ENCODE data around the gene RGL4.
A peak's percentile ranks its signal among the peaks of the same experiment; 100 is the strongest.

The RGL4 gene

DNA sequence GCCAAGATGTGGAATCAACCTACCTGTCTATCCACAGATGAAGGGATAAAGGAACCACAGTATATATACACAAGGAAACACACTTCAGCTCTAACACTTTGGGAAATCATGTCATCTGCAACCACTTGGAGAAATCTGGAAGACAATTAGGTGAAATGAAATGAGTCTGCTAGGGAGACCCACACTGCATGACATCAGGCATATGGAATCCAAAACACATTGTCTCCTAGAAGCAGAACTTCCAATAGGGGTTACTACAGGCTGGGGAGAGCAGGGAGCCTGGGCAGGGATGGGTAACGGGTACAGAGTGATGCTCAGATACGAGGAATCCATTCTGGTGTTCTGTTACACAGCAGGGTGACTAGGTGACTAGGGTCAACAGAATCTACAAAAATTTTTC, 18.3 kb downstream of the RGL4 start:
- TF ChIP-seq, protein P1, sequence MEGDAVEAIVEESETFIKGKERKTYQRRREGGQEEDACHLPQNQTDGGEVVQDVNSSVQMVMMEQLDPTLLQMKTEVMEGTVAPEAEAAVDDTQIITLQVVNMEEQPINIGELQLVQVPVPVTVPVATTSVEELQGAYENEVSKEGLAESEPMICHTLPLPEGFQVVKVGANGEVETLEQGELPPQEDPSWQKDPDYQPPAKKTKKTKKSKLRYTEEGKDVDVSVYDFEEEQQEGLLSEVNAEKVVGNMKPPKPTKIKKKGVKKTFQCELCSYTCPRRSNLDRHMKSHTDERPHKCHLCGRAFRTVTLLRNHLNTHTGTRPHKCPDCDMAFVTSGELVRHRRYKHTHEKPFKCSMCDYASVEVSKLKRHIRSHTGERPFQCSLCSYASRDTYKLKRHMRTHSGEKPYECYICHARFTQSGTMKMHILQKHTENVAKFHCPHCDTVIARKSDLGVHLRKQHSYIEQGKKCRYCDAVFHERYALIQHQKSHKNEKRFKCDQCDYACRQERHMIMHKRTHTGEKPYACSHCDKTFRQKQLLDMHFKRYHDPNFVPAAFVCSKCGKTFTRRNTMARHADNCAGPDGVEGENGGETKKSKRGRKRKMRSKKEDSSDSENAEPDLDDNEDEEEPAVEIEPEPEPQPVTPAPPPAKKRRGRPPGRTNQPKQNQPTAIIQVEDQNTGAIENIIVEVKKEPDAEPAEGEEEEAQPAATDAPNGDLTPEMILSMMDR (IDR thresholded peaks at IDR 0.05) = no peak

DNA sequence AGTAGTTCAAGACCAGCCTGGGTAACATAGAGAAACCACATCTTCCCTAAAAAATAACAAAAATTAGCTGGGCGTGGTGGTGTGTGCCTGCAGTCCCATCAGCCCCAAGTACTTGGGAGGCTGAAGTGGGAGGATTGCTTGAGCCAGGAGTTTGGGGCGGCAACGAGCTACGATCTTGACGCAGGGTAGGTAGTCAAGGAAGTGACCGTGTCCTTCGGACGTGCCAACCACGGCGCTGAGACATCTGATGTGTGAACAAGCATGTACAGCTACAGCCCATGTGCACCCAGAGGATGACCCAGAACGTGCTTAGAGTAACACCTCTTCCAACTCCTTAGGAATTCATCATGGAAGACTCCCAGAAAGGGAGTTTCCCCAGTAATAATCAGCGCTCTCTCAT, 21.4 kb downstream of the RGL4 start:
- Histone ChIP-seq H3K27me3 (no peaks in the 10 kb centered on the region), H3K36me3 (peaks cover 16 to 78% (median 45%) of the 10 kb centered on the region in 3 donors)
- intact Hi-C loops (cut with DNase I; ENCODE audit: low total_unique reads) = no loop called here

More for the DNA sequence above, 18.3 kb downstream of the RGL4 start:
- Histone ChIP-seq H3K9me3 (no peaks in the 10 kb centered on the region), H3K27me3 (no peaks in the 10 kb centered on the region), H3K4me1 (no peaks in the 10 kb centered on the region), H3K4me3 (no peak overlapping the region), H3K27ac (no peak overlapping the region), H3K36me3 (peaks cover 32 to 100% (median 65%) of the 10 kb centered on the region in 3 donors)
- DNase-seq = no peak
- intact Hi-C loops (cut with DNase I; ENCODE audit: low total_unique reads) = no loop called here

DNA sequence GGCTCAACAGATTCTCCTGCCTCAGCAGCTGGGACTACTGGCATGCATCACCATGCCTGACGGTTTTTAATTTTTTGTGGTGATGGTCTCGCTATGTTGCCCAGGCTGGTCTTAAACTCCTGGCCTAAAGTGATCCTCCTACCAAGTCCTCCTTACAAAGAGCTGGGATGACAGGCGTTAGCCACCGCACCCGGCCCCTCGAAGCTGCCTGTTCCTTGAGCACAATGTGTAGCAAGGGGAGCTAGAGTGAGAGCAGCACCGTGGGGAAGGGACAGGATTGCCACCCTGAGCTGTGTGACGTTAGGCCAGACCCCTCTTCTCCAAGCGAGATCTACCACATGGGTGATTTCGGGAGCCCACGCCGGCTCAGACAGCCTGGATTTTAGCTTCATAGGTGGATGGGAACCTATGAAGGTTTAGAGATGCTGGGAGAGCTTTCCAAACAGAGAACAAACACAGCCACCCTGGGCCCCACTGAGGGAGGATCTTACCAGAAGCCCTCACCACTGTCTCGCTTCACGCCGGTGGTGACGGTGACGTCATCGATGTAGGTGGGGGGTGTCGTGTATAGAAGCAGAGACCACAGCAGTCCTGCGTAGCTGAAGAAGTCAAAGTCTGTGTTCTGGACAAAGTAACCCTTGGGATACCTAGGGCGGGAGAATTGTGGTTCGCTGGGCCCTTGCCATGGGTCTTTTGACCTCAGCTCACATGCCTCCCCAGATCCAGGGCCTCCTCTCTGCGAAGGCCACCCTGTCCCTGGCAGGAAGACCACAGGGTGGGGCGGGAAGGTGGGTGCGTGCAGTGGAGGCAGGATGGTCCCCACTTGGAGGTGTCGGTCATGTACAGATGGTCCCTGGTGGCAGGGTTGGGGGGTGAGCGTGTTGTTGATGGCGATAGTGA, 23.1 kb downstream of the RGL4 start:
- H3K4me3 ChIP-seq = no peak overlapping the region
- peaks cover 0 to 16% (median 14%) of the 10 kb centered on the region in 4 donors for H3K4me1 ChIP-seq
- TF ChIP-seq, protein P1 (IDR thresholded peaks at IDR 0.05) = no peak
- intact Hi-C loops (cut with DNase I; ENCODE audit: low total_unique reads) = no loop called here
- H3K27me3 ChIP-seq = no peaks in the 10 kb centered on the region
- H3K27ac ChIP-seq = no peak overlapping the region
- H3K36me3 ChIP-seq = peaks cover under 1 to 61% (median 33%) of the 10 kb centered on the region in 3 donors
- DNase-seq = no peak
- H3K9me3 ChIP-seq = no peaks in the 10 kb centered on the region

More for the DNA sequence above, 21.4 kb downstream of the RGL4 start:
- Histone ChIP-seq H3K9me3 (no peaks in the 10 kb centered on the region), H3K4me1 (peaks cover 0 to 12% (median 11%) of the 10 kb centered on the region in 4 donors), H3K4me3 (no peak overlapping the region), H3K27ac (no peak overlapping the region)
- no peak for DNase-seq
- TF ChIP-seq, protein P1 (IDR thresholded peaks at IDR 0.05) = no peak

DNA sequence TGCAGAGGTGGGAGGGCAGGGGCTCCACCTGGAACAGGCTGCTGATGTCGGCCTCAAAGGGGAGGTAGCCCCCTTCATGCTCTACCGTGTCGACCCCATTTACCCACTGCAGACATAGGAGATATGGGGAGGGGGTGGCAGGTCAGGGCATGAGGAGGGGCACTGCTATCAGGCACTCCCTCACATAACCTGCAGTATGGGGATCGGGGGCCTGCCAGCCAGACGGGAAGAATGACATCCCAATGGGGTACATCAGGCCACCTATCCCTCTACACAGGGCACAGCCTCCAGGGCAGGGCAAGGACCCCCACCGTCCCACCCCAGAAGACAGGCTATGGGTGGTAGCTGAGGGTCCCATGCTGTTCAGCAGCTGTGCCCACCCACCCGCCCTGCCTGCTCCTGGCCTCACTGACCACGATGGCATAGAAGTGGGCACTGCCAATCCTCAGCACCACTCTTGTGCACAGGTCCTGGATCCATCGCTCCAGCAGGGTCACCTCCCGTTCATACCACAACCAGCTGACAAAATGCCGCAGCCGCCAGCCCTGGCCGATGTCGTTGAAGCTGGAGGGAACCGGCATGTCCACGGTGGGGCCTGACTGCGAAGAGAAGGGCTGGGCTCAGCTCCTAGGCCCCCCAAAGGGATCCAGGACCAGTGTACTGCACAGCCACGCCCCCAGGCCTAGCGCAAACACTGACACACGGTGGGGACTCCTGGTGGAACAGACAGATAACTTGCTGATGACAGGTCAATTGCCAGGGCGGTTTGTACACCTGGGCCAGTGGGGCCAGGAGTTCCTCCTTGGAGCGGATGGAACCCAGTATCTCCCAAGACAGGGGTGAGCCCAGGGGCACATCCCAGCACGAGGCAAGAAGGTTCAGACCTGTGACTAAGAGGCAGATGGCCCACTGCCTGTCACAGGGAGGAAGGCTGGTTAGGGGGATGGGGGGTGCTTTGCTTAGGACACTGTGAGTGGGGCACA, 24.1 kb downstream of the RGL4 start:
- Histone ChIP-seq H3K27me3 (no peaks in the 10 kb centered on the region), H3K27ac (no peak overlapping the region), H3K9me3 (no peaks in the 10 kb centered on the region), H3K36me3 (peaks cover 0 to 52% (median 27%) of the 10 kb centered on the region in 3 donors), H3K4me3 (no peak overlapping the region), H3K4me1 (peaks cover 0 to 16% (median 14%) of the 10 kb centered on the region in 4 donors)
- DNase-seq = no peak
- TF ChIP-seq, protein P1 (IDR thresholded peaks at IDR 0.05) = no peak
- intact Hi-C loops (cut with DNase I; ENCODE audit: low total_unique reads) = loop anchor here (5.0 kb wide), 1 partner anchor 132 kb away; no protein-coding TSS in a partner anchor

DNA sequence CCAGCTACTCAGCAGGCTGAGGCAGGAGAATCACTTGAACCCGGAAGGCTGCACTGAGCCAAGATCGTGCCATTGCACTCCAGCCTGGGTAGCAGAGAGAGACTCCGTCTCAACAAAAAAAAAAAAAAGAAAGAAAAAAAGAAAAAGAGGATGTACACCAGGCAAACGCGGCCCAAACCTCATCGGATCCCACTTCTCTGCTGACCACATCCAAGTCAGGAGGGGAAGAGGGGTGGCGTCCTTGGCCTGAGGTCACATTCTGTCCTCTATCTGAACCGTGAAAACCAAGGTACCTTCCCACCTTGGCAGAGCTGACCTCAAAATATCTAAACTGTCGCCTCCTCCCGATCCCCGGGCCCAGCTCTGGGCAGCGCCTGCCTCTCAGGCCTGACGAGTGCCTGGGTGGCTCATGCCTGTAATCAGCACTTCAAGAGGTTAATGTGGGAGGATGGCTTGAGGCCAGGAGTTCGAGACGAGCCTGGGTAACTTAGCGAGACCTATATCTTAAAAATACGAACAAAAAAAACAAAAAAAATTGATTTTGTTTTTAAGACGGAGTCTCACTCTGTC, 25.1 kb downstream of the RGL4 start:
- intact Hi-C loops (cut with DNase I; ENCODE audit: low total_unique reads) = loop anchor here (5.0 kb wide), 1 partner anchor 131 kb away; no protein-coding TSS in a partner anchor
- TF ChIP-seq, protein P1 (IDR thresholded peaks at IDR 0.05) = no peak
- peak overlapping the region; percentile 62 to 98 for H3K4me3 ChIP-seq
- H3K9me3 ChIP-seq = no peaks in the 10 kb centered on the region
- no peak for DNase-seq
- no peaks in the 10 kb centered on the region for H3K27me3 ChIP-seq
- peaks cover 0 to 42% (median 22%) of the 10 kb centered on the region in 3 donors for H3K36me3 ChIP-seq
- peak overlapping the region in 1 of 2 donors; percentile 67 for H3K27ac ChIP-seq
- H3K4me1 ChIP-seq = peaks cover 0 to 16% (median 14%) of the 10 kb centered on the region in 4 donors
